Lower lobe of right lung (tissue), 2 donors: ENCODE data around the gene PAGE4. TPM values are rescaled to one million over a fixed set of nuclear protein-coding genes. Genes with fewer than 3 reads are reported as not detected.

Experiments used
- ATAC-seq, 2 donors: fragments of 200-7000 bp; cut with Tn5 transposase; one replicate each; pipeline ENCODE4 v1.9.1; 2020 to 2022; ENCODE audit warnings: mild to moderate bottlenecking in 2 of 2, moderate library complexity in 2 of 2
- DNase-seq: peaks from one replicate; pipeline ENCODE4 v3.0.0-alpha.2; 2020
- H3K27ac ChIP-seq: fragments of 200-600 bp; one replicate; pipeline ENCODE4 v1.8.0; 2022
- H3K27me3 ChIP-seq: fragments of 200-600 bp; one replicate; pipeline ENCODE4 v1.8.0; 2022; ENCODE audit warnings: low read depth
- H3K36me3 ChIP-seq: fragments of 200-600 bp; one replicate; pipeline ENCODE4 v1.8.0; 2022; ENCODE audit warnings: mild to moderate bottlenecking
- H3K4me1 ChIP-seq: fragments of 200-600 bp; one replicate; pipeline ENCODE4 v1.8.0; 2022
- H3K4me3 ChIP-seq: fragments of 200-600 bp; one replicate; pipeline ENCODE4 v1.8.0; 2022; ENCODE audit warnings: mild to moderate bottlenecking
- H3K9me3 ChIP-seq: fragments of 200-600 bp; one replicate; pipeline ENCODE4 v1.8.0; 2022
- intact Hi-C: fragments of 100-400 bp; cut with DNase I; formaldehyde crosslinking; loops from one replicate; pipeline ENCODE4 v1.11.0; 2022
- long read RNA-seq: library from polyadenylated mRNA; unstranded; transcript quantifications from one replicate; pipeline ENCODE4 v2.0.0, GENCODE V29; 2021
- total RNA-seq: library from RNA; stranded (reverse); fragmentation: NEBNext Ultra II Directional; extraction: Animal tissue kit (Norgen Biotek cat#: 25700); gene quantifications from one replicate; pipeline ENCODE4 v1.2.1, GENCODE V29; 2021
- TF ChIP-seq, protein P1 (sequence below): fragments of 200-600 bp; IDR thresholded peaks from one replicate; pipeline ENCODE4 v1.8.0; 2022; ENCODE audit warnings: antibody characterized with exemption, mild to moderate bottlenecking
- donor health status: DM: no; HTN: yes; CAD: no; lungs with severe emphysema.

PAGE4 gene
- total RNA-seq, result not detected
- long read RNA-seq, result 0 reads

DNA sequence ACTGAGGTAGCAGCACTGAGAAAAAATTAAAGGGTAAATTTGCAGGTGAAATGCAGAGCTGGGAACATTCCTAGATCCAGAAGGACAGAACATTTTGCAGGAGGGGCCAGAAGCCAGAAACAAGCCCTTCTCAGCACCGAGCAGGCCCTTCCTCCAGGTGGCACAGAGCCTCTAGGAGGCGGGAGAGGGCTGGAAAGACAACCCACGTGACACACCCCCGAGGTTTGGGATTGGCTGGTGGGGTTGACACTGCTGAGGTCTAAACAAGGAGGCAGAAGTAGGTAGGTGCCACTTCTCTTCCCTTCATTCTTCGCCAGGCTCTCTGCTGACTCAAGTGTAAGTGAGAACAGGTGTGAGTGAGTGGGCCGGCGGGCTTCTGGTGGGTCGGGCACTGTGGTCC lies at the start of gene PAGE4:
TSS of gene PAGE4 (plus strand) at position 288 of the 400 bp plus-strand sequence. CDS start 1,126 bp downstream, outside the sequence.
- H3K9me3 ChIP-seq, result no peaks in the 10 kb centered on the region
- no peaks in the 10 kb centered on the region for H3K4me1 ChIP-seq
- TF ChIP-seq, protein P1, sequence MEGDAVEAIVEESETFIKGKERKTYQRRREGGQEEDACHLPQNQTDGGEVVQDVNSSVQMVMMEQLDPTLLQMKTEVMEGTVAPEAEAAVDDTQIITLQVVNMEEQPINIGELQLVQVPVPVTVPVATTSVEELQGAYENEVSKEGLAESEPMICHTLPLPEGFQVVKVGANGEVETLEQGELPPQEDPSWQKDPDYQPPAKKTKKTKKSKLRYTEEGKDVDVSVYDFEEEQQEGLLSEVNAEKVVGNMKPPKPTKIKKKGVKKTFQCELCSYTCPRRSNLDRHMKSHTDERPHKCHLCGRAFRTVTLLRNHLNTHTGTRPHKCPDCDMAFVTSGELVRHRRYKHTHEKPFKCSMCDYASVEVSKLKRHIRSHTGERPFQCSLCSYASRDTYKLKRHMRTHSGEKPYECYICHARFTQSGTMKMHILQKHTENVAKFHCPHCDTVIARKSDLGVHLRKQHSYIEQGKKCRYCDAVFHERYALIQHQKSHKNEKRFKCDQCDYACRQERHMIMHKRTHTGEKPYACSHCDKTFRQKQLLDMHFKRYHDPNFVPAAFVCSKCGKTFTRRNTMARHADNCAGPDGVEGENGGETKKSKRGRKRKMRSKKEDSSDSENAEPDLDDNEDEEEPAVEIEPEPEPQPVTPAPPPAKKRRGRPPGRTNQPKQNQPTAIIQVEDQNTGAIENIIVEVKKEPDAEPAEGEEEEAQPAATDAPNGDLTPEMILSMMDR, result no peak
- ATAC-seq (no peak), DNase-seq (no peak)
- no peak within 1 kb of the TSS for H3K27ac ChIP-seq
- intact Hi-C loops, result no loop called here
- H3K27me3 ChIP-seq, result no peaks in the 10 kb centered on the region
- no peaks in the 10 kb centered on the region for H3K36me3 ChIP-seq
- H3K4me3 ChIP-seq, result no peak within 1 kb of the TSS

DNA sequence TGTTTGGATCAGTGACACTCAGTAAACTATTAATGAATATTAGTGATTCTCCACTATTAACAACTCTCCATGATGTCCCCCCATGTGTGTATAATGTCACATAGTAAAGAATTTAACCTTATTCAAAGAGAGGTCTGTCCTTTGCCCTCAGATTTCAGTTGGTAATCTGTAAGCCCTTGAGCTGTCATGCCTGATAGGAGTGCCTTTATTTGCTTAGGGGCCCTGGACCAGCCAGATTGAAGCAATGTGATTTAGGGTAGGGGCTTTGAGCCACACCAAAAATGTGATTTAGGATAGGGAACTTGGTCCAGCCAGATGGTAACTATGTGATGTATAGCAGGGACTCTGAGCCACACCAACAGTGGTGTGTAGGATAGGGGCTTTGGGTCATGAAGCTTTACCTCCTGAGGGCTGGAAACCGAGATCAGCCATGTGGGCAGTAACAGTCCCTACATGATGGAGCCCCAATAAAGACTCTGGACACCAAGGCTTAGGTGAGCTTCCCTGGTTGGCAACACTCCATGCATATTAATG lies 44.3 kb upstream of the PAGE4 start:
- intact Hi-C loops, result no loop called here

GRCh38 chrX:49792376-49792775 lies 36.7 kb upstream of the PAGE4 start:
- Histone ChIP-seq H3K4me1 (no peaks in the 10 kb centered on the region), H3K36me3 (no peaks in the 10 kb centered on the region), H3K27ac (no peak overlapping the region), H3K27me3 (no peaks in the 10 kb centered on the region), H3K4me3 (no peak overlapping the region), H3K9me3 (no peaks in the 10 kb centered on the region)
- intact Hi-C loops, result no loop called here
- DNase-seq (no peak), ATAC-seq (no peak)
- TF ChIP-seq, protein P1, result no peak

More for the DNA sequence above, 44.3 kb upstream of the PAGE4 start:
- DNase-seq, result no peak
- Histone ChIP-seq H3K4me1 (no peaks in the 10 kb centered on the region), H3K9me3 (no peaks in the 10 kb centered on the region), H3K27me3 (no peaks in the 10 kb centered on the region), H3K27ac (no peak overlapping the region), H3K4me3 (no peak overlapping the region), H3K36me3 (no peaks in the 10 kb centered on the region)
- no peak for ATAC-seq
- TF ChIP-seq, protein P1, result no peak

- H3K36me3 ChIP-seq, result no peaks in the 10 kb centered on the region
- intact Hi-C loops, result no loop called here
- H3K4me1 ChIP-seq, result no peaks in the 10 kb centered on the region
- no peak overlapping the region for H3K4me3 ChIP-seq
- ATAC-seq, result no peak
- TF ChIP-seq, protein P1, result no peak
- no peaks in the 10 kb centered on the region for H3K9me3 ChIP-seq
- no peak overlapping the region for H3K27ac ChIP-seq
- DNase-seq, result no peak
- H3K27me3 ChIP-seq, result no peaks in the 10 kb centered on the region
Measured at GRCh38 chrX:49793686-49794085, 35.4 kb upstream of the PAGE4 start.

GRCh38 chrX:49799828-49800227 lies 29.3 kb upstream of the PAGE4 start:
- TF ChIP-seq, protein P1, result no peak
- DNase-seq, result no peak
- Histone ChIP-seq H3K27ac (no peak overlapping the region), H3K27me3 (no peaks in the 10 kb centered on the region), H3K36me3 (no peaks in the 10 kb centered on the region), H3K9me3 (no peaks in the 10 kb centered on the region), H3K4me1 (no peaks in the 10 kb centered on the region), H3K4me3 (no peak overlapping the region)
- intact Hi-C loops, result no loop called here
- no peak for ATAC-seq
